GM18519 (cell line): ENCODE data around the gene DHRSX.
"Not testable (repeated sequence)": the region's sequence is repeated elsewhere in the genome, so short reads cannot be mapped to it uniquely, and the experiment has no call there.

Source experiments
- ATAC-seq: cut with Tn5 transposase; IDR thresholded peaks from one replicate; pipeline ENCODE4 v1.9.1; 2021; ENCODE audit warnings: mild to moderate bottlenecking, moderate library complexity; ENCODE audit not compliant: unreplicated experiment, low FRiP score

The DHRSX gene

GRCh38 chrX:2460821-2461710, 39.7 kb downstream of the DHRSX start:
- ATAC-seq = not testable (repeated sequence)

- not testable (repeated sequence) for ATAC-seq
These were observed 40.7 kb downstream of the DHRSX start for GRCh38 chrX:2460048-2460447.

GRCh38 chrX:2458309-2458708, 42.5 kb downstream of the DHRSX start:
- no peak for ATAC-seq

DNA sequence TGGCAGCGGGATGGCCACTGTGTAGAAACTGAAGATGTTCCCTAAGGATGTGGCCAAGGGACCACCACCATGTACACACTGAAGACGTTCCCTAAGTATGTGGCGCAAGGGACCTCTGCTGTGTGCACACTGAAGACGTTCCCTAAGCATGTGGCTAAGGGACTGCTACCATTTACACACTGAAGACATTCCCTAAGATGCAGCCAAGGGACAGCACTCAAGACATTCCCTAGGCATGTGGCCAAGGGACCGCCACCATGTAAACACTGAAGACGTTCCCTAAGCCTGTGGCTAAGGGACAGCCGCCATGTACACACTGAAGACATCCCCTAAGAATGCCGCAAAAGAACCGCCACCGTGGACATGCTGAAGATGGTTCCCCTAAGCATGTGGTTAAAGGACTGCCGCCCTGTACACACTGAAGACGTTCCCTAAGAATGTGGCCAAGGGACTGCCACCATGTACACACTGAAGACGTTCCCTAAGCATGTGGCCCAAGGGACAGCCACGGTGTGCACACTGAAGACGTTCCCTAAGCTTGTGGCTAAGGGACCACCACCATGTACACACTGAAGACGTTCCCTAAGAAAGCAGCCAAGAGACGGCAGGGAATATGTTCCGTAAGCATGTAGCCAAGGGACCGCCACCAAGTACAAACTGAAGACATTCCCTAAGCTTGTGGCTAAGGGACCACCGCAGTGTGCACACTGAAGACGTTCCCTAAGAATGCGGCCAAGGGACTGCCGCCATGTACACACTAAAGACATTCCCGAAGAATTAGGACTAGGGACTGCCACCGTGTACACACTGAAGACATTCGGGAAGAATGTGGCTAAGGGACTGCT, 43.3 kb downstream of the DHRSX start:
- no peak for ATAC-seq

DNA sequence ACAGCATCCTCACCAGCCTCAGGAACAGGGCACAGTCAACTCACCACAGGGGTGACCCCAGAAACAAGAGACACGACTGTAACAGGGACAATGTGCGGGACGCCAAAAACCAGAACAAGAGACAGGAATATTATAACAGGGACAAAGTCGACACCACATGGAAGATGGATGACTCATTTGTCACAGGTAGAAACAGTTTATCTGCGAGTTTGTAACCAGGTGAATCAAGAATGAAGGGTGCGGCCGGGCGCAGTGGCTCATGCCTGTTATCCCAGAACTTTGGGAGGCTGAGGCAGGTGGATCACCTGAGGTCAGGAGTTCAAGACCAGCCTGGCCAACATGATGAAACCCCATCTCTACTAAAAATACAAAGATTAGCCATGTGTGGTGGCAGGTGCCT, 44.7 kb downstream of the DHRSX start:
- ATAC-seq = not testable (repeated sequence)

DNA sequence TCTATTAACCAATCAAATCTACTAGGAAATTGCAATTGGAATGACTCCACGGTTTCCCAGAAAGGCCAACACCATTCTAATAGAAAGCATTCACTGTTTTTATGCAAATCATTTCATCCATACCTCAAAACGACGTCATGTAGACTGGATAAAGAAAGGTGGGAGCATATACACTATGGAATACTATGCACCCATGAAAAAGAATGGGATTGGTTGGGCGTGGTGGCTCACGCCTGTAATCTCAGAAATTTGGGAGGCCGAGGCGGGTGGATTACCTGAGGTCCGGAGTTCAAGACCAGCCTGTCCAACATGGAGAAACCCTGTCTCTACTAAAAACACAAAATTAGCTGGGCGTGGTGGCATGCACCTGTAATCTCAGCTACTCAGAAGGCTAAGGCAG, 46.2 kb downstream of the DHRSX start:
- not testable (repeated sequence) for ATAC-seq

DNA sequence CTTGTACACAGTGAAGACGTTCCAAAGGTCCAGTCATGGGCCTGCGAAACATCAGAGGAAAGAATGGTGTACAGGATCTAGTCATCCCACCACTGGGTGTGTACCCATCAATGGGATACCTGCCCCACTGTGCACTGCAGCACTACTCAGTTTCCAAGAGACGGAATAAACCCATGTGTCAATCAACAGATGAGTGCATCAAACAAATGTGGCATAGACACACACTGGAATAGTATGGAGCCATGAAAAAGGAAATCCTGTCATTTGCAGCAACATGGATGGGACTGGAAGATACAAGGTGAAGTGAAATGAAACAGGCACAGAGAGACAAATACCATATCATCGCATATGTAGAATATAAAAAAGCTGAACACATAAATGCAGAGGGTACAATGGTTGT, 48.0 kb downstream of the DHRSX start:
- no peak for ATAC-seq

DNA sequence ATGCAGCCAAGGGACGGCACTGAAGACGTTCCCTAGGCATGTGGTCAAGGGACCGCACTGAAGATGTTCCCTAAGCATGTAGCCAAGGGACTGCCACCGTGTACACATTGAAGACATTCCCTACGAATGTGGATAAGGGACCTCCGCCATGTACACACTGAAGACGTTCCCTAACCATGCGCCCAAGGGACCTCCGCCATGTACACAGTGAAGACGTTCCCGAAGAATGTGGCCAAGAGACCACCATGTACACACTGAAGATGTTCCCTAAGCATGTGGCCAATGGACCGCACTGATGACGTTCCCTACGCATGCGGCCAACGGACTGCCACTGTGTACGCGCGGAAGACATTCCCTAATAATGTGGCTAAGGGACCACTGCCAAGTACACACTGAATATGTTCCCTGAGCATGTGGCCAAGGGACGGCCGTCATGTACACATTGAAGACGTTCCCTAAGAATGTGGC, 48.4 kb downstream of the DHRSX start:
- ATAC-seq = no peak

DNA sequence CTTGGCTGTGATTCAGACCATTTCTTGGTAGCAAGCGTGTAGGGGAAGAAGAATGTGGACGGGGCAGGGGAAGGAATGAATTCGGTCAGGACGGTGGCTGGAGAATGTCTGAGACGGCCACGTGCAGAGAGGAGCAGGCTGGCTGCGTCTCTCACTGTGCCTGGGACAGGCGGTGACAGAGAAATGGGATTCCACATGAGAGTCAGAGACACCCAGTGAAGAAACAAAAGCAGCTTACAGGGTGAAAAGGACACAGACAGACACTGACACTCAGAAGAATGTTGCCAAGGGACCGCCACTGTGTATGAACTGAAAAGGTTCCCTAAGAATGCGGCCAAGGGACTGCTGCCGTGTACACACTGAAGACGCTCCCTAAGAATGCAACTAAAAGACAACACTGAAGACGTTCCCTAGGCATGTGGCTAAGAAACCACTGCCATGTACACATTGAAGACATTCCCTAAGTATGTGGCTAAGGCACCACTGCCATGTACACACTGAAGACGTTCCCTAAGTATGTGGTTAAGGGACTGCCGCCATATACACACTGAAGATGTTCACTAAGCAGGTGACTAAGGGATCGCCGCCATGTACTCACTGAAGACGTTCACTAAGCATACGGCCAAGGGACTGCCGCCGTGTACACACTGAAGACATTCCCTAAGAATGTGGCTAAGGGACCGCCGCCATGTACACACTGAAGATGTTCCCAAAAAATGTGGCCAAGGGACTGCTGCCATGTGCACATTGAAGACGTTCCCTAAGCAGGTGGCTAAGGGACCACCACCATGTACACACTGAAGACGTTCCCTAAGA, 49.1 kb downstream of the DHRSX start:
- ATAC-seq = no peak

DNA sequence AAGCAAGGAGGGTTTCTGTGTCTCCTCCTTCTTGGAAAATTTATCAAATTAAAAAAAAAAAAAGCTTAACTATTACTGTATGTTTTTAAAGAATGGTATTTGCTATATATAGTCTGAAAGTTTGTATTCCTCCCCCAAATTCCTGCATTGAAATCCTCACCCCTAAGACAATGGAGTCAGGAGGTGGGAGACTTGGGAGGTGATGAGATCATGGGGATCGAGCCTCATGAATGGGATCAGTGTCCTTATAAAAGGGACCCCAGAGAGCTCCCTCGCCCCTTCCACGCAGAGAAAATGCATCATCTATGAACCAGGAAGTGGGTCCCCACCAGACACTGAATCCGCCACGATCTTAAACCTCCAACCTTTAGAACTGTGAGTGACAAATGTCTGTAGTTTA, 50.1 kb downstream of the DHRSX start:
- no peak for ATAC-seq

GRCh38 chrX:2449135-2449886, 51.5 kb downstream of the DHRSX start:
- ATAC-seq = no peak

- ATAC-seq = no peak
These were observed 53.3 kb downstream of the DHRSX start for GRCh38 chrX:2447484-2447883.

GRCh38 chrX:2446815-2447214, 54.0 kb downstream of the DHRSX start:
- no peak for ATAC-seq

GRCh38 chrX:2445662-2446623, 54.8 kb downstream of the DHRSX start:
- no peak for ATAC-seq

- ATAC-seq = no peak
These were observed 58.1 kb downstream of the DHRSX start for GRCh38 chrX:2442694-2443093.

GRCh38 chrX:2441466-2441865, 59.3 kb downstream of the DHRSX start:
- ATAC-seq = no peak

DNA sequence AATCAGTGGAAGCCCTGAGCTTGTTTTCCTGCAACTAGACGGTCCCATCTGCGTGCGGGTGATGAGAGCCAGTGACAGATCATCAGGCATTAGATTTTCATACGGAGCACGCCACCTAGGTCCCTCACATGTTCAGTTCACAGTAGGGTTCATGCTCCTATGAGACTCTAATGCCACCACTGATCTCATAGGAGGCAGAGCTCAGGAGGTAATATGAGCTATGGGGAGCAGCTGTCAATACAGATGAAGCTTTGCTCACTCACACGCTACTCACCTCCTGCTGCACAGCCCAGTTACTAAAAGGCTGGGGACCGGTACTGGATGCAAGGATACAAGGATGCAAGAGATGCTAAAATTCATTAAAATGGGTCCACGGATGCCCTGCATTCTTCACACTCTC, 61.2 kb downstream of the DHRSX start:
- no peak for ATAC-seq

- ATAC-seq = no peak
These were observed 65.3 kb downstream of the DHRSX start for GRCh38 chrX:2435465-2435864.
